ENCODE results near the gene SIRPG.

DNA sequence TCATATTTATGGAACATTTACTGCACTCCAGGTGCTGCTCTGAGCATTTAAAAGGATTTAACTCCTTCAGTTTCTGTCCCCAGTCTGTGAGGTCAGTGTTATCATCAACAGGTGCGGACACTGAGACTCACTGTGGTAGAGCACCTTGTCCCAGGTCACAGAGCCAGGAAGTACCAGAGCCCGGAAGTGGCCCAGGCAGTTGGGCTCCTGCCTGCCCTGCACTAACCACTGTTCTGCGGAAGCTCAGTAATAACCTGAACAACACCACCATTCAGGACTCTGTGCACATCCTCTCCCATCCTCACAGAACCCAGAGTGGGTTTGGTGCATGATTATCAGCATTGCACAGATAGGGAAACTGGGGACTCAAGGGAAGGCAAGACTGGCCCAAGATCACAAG, 16.8 kb upstream of the SIRPG start:
- TF ChIP-seq, protein P1, sequence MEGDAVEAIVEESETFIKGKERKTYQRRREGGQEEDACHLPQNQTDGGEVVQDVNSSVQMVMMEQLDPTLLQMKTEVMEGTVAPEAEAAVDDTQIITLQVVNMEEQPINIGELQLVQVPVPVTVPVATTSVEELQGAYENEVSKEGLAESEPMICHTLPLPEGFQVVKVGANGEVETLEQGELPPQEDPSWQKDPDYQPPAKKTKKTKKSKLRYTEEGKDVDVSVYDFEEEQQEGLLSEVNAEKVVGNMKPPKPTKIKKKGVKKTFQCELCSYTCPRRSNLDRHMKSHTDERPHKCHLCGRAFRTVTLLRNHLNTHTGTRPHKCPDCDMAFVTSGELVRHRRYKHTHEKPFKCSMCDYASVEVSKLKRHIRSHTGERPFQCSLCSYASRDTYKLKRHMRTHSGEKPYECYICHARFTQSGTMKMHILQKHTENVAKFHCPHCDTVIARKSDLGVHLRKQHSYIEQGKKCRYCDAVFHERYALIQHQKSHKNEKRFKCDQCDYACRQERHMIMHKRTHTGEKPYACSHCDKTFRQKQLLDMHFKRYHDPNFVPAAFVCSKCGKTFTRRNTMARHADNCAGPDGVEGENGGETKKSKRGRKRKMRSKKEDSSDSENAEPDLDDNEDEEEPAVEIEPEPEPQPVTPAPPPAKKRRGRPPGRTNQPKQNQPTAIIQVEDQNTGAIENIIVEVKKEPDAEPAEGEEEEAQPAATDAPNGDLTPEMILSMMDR (conservative IDR thresholded peaks at IDR 0.05), result no peak
- no peak for TF ChIP-seq EZH2 (IDR thresholded peaks at IDR 0.05; ENCODE audit: low read depth)

Measured in PC-9 (cell line).